VCaP (cell line): ENCODE measurements around the gene XPNPEP3.
"Not testable (repeated sequence)": the region's sequence is repeated elsewhere in the genome, so short reads cannot be mapped to it uniquely, and the experiment has no call there.

Experiments used
- H3K27ac ChIP-seq: fragments of 450-650 bp; 2 replicates; pipeline ENCODE4 v1.5.1; 2017
- TF ChIP-seq, protein P1 (sequence below): fragments of 450-650 bp; conservative IDR thresholded peaks from 2 replicates; pipeline ENCODE4 v1.5.1; 2017; ENCODE audit warnings: mild to moderate bottlenecking, moderate library complexity

The XPNPEP3 gene

DNA sequence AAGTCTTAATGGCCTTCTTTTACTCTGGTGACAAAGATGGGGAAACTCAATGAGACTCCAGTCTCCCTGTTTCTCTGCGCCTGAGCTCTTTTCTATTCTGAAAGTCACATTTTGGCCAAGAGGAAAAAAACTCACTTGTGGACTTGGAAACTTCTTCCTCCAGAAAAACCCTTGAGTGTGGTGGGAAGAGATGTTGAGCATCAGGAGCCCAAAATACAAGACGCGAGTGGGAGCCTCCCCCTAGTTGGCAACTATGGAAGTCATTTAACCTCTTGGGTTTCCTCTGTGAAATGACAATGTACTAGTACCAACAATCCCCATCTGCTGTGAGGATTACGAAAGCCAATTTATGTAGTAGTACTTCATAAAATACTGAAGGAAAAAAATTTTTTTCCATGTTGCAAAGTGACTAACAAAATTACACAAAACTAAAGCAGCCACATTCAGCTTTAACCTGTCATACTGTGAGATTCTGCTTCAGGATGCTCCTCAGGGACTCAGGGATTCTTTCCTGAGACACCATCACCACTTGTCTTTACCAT lies 37.3 kb upstream of the XPNPEP3 start:
- peak overlapping the region; percentile 82 for H3K27ac ChIP-seq
- TF ChIP-seq, protein P1, sequence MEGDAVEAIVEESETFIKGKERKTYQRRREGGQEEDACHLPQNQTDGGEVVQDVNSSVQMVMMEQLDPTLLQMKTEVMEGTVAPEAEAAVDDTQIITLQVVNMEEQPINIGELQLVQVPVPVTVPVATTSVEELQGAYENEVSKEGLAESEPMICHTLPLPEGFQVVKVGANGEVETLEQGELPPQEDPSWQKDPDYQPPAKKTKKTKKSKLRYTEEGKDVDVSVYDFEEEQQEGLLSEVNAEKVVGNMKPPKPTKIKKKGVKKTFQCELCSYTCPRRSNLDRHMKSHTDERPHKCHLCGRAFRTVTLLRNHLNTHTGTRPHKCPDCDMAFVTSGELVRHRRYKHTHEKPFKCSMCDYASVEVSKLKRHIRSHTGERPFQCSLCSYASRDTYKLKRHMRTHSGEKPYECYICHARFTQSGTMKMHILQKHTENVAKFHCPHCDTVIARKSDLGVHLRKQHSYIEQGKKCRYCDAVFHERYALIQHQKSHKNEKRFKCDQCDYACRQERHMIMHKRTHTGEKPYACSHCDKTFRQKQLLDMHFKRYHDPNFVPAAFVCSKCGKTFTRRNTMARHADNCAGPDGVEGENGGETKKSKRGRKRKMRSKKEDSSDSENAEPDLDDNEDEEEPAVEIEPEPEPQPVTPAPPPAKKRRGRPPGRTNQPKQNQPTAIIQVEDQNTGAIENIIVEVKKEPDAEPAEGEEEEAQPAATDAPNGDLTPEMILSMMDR, result no peak

DNA sequence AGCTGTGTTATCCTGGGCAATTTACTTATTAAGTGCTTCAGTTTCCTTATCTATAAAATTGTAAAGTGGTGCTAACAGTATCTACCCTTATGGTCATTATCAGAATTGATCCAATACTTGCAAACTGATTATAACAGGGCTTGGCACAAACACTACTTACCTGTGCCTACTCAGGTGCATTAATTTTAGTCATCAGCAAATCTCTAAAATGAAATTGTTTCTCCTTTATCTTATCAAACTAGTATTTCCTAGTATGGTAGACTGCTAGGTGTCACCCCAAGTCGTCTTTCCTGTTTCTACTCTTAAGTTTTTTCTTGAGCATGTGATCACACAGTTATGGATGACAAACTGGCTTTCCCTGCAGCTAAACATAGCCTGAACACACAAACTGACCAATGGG lies 33.5 kb upstream of the XPNPEP3 start:
- no peak overlapping the region for H3K27ac ChIP-seq

DNA sequence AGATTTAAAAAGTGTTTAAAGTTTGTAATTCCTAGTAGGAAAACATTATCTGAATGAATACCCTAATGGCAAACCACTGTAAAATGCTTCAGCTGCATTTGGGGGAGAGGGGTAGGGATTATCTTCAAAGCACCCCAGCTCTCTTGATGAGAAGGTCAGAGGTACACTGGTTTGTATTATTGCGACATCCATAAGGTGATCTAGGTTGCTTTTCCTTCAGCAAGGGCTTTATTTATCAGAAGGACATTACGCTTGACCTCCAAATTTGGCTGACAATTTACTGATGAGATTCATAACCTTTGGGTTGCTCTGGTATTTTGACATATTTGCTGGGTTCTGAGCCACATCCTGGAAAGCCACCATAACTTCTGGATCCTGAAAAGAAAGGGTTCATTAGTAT lies 30.7 kb upstream of the XPNPEP3 start:
- H3K27ac ChIP-seq, result not testable (repeated sequence)

More for the DNA sequence above, 33.5 kb upstream of the XPNPEP3 start:
- TF ChIP-seq, protein P1, result no peak

DNA sequence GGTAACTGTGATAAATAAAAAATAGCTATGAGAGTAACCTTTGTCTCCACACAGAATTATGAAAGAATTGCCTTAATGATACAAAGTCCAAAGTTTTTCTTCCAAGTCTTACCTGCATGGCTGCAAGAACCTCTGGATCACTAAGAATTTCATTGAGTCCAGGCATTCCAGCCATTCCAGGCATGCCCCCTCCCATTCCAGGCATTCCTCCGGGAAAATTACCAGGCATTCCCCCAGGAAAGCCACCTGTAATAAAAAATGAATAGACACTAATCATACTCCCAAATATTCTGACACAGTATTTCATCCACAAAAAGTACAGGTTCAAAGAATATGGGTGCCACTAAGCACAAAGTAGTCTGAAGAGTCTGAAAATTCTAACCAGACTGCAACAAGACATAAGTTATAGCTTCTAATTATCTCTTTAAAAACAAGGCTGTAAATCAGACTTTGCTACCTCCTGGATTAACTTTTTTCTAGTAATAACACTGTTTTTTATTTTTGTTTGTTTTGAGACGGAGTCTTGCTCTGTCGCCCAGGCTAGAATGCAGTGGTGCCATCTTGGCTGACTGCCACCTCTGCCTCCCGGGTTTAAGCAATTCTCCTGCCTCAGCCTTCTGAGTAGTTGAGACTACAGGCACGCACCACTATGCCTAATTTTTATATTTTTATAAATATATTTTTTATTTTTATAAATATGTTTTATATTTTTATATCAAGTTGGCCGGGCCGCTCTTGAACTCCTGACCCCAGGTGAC lies 29.8 kb upstream of the XPNPEP3 start:
- no peak overlapping the region for H3K27ac ChIP-seq

DNA sequence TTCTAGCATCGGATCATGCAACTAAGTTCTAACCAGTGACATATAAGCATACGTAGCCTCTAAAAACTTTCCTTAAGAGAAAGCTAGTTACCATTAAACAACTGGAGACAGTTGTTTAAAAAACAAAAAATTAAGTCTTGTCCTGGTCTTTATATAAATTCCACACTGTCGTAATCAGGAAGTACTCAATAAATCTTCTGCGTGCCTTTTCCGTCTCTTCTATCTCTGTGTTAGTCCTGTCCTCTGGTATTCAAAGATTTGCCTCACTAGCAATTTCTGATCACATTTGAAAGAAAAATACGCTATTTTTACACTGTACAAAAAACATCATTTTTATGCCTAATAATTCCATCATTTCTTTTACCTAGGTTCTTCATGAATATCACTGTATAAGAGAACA lies 27.8 kb upstream of the XPNPEP3 start:
- TF ChIP-seq, protein P1, result no peak

More for the DNA sequence above, 29.8 kb upstream of the XPNPEP3 start:
- TF ChIP-seq, protein P1, result no peak

DNA sequence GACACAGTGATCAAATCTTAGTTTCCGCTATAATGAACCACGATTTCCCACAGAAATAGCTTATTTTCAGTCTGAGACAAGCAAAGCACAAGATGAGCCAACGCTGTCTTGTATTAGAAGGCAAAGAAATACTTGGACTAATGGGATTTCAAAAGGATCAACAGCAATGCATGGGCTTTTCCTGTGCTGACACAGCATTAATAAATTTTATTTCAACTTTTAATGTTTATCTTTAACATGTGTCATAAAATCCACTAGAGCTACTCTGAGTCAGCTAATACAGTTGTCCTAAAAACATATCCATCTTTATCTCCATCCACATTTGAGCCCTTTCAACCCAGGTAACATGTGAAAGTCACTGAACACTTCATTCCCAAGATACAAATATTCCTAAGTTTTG lies 22.3 kb upstream of the XPNPEP3 start:
- TF ChIP-seq, protein P1, result no peak

More for the DNA sequence above, 27.8 kb upstream of the XPNPEP3 start:
- H3K27ac ChIP-seq, result no peak overlapping the region

DNA sequence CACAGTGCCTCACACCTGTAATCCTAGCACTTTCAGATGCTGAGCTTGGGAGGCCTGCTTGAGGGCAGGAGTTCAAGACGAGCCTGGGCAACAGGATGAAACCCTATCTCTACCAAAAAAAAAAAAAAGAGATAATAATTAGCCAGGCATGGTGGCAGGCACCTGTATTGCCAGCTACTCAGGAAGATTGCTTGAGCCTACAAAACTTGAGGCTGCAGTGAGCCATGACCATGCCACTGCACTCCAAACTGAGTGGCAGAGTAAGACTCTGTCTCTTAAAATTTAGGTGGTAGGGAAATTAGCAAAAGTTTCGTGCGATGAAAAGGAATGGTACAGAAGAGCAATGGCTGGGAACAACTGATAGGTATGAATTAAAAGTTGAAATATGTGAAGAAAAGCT lies 18.5 kb upstream of the XPNPEP3 start:
- no peak overlapping the region for H3K27ac ChIP-seq
- TF ChIP-seq, protein P1, result no peak

More for the DNA sequence above, 22.3 kb upstream of the XPNPEP3 start:
- H3K27ac ChIP-seq, result no peak overlapping the region

DNA sequence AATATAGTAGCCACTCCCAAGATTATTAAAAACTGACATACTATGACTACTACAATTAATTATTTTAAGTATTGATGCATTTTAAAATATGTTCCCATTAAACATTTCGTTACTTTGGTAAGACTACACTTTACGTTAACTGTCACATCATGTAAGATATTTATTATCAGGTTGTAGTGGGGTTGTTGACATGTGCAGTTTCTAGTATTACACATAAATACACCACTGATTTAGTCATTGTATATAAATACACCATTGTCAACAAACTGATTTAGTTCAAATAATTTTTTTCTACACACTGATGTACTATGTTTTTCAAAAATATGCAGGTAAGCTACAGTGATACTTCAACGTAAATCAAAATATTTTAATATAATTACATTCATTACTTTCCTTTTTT lies 12.0 kb upstream of the XPNPEP3 start:
- TF ChIP-seq, protein P1, result no peak
- no peak overlapping the region for H3K27ac ChIP-seq

DNA sequence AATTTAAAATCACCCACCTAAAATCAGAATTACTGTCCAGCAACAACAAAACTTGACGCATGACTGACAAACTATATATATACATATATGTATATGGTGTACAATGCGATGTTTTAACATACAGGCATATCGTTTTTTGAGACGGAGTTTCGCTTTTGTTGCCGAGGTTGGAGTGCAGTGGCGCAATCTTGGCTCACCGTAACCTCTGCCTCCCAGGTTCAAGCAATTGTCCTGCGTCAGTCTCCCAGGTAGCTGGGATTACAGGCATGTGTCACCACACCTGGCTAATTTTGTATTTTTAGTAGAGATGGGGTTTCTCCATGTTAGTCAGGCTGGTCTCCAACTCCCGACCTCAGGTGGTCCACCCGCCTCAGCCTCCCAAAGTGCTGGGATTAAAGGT lies 11.1 kb upstream of the XPNPEP3 start:
- H3K27ac ChIP-seq, result not testable (repeated sequence)
